Mesenchymal stem cell (in vitro differentiated cells and primary cell): Measurements from ENCODE around the gene FCSK.

Experiments
- DNase-seq: peaks from one replicate; pipeline ENCODE4 v3.0.0-alpha.2; 2013
- H2AFZ ChIP-seq: one replicate; pipeline ENCODE4 v1.6.1; 2013; ENCODE audit warnings: low read depth, mild to moderate bottlenecking, control low read depth, inconsistent platforms, low read length, moderate library complexity
- H2AK5ac ChIP-seq: 2 replicates; pipeline ENCODE4 v1.6.1; 2013; ENCODE audit warnings: low read length, moderate library complexity, mild to moderate bottlenecking, inconsistent platforms; ENCODE audit not compliant: severe bottlenecking
- H2BK120ac ChIP-seq: one replicate; pipeline ENCODE4 v1.6.1; 2013; ENCODE audit warnings: low read depth, mild to moderate bottlenecking, inconsistent platforms, low read length, moderate library complexity
- H2BK12ac ChIP-seq, 2 experiments: one replicate each; pipeline ENCODE4 v1.6.1; 2013; ENCODE audit warnings: inconsistent platforms in 2 of 2, low read length in 2 of 2, mild to moderate bottlenecking in 2 of 2, moderate library complexity in 2 of 2, control low read depth in 1 of 2
- H2BK15ac ChIP-seq: one replicate; pipeline ENCODE4 v1.6.1; 2013; ENCODE audit warnings: mild to moderate bottlenecking, low read depth, inconsistent platforms; ENCODE audit not compliant: poor library complexity, severe bottlenecking
- H2BK5ac ChIP-seq: 2 replicates; pipeline ENCODE4 v1.6.1; 2013; ENCODE audit warnings: low read depth, mild to moderate bottlenecking, low read length, control low read depth, inconsistent platforms; ENCODE audit not compliant: poor library complexity, severe bottlenecking
- H3K14ac ChIP-seq, 2 experiments: one replicate each; pipeline ENCODE4 v1.6.1; 2013; ENCODE audit warnings: inconsistent platforms in 2 of 2, low read length in 2 of 2, control low read depth in 1 of 2, mild to moderate bottlenecking in 1 of 2, moderate library complexity in 1 of 2
- H3K18ac ChIP-seq, 2 experiments: one replicate each; pipeline ENCODE4 v1.6.1; 2013; ENCODE audit warnings: inconsistent platforms in 2 of 2, low read length in 2 of 2, control low read depth in 1 of 2, low read depth in 1 of 2, mild to moderate bottlenecking in 1 of 2
- H3K23ac ChIP-seq, 2 experiments: one replicate each; pipeline ENCODE4 v1.6.1; 2013; ENCODE audit warnings: inconsistent platforms in 2 of 2, low read length in 2 of 2, mild to moderate bottlenecking in 2 of 2, moderate library complexity in 2 of 2, control low read depth in 1 of 2
- H3K27ac ChIP-seq: 2 replicates; pipeline ENCODE4 v1.5.1; 2013; ENCODE audit warnings: mild to moderate bottlenecking, moderate library complexity, low read length, control low read depth, inconsistent platforms; ENCODE audit not compliant: poor library complexity, severe bottlenecking
- H3K27me3 ChIP-seq, 2 experiments: 2 replicates each; pipeline versions ENCODE4 v1.6.1 to v1.7.0; 2013; ENCODE audit warnings: low read length in 2 of 2, mild to moderate bottlenecking in 2 of 2, moderate library complexity in 2 of 2, control low read depth in 1 of 2, inconsistent platforms in 1 of 2; ENCODE audit not compliant: control insufficient read depth in 1 of 2, insufficient read depth in 1 of 2
- H3K36me3 ChIP-seq, 2 experiments: 2 replicates each; pipeline versions ENCODE4 v1.6.1 to v1.7.0; 2013; ENCODE audit warnings: low read length in 2 of 2, control low read depth in 1 of 2, inconsistent platforms in 1 of 2, low read depth in 1 of 2, mild to moderate bottlenecking in 1 of 2; ENCODE audit not compliant: insufficient read depth in 2 of 2, control insufficient read depth in 1 of 2
- H3K4ac ChIP-seq, 2 experiments: one replicate each; pipeline ENCODE4 v1.6.1; 2013; ENCODE audit warnings: inconsistent platforms in 2 of 2, low read length in 2 of 2, mild to moderate bottlenecking in 2 of 2, moderate library complexity in 2 of 2, control low read depth in 1 of 2, low read depth in 1 of 2
- H3K4me1 ChIP-seq: 2 replicates; pipeline ENCODE4 v1.6.1; 2013; ENCODE audit warnings: low read depth, low read length, control low read depth; ENCODE audit not compliant: control insufficient read depth, insufficient read depth
- H3K4me2 ChIP-seq: 2 replicates; pipeline ENCODE4 v1.6.1; 2013; ENCODE audit warnings: low read length, mild to moderate bottlenecking, inconsistent platforms; ENCODE audit not compliant: poor library complexity, severe bottlenecking
- H3K4me3 ChIP-seq, 2 experiments: 2 replicates each; pipeline versions ENCODE4 v1.5.1 to v1.7.0; 2013; ENCODE audit warnings: low read length in 2 of 2, mild to moderate bottlenecking in 2 of 2, control low read depth in 1 of 2, low read depth in 1 of 2; ENCODE audit not compliant: insufficient read depth in 1 of 2
- H3K79me1 ChIP-seq: replicated peaks from 2 replicates; pipeline ENCODE4 v1.6.1; 2013; ENCODE audit warnings: mild to moderate bottlenecking, control low read depth, low read length, inconsistent platforms; ENCODE audit not compliant: poor library complexity, severe bottlenecking
- H3K9ac ChIP-seq: 2 replicates; pipeline ENCODE4 v1.7.0; 2013; ENCODE audit warnings: mild to moderate bottlenecking, low read length, moderate library complexity
- H3K9me3 ChIP-seq: 2 replicates; pipeline ENCODE4 v1.7.0; 2013; ENCODE audit warnings: mild to moderate bottlenecking, low read length; ENCODE audit not compliant: control insufficient read depth
- H4K8ac ChIP-seq: one replicate; pipeline ENCODE4 v1.6.1; 2013; ENCODE audit warnings: inconsistent platforms, mild to moderate bottlenecking, low read length, moderate library complexity
- H4K91ac ChIP-seq: one replicate; pipeline ENCODE4 v1.6.1; 2013; ENCODE audit warnings: mild to moderate bottlenecking, low read length, inconsistent platforms
- WGBS: methylation state at CpG from one replicate; pipeline ENCODE4 v1.1.7; 2013; ENCODE audit warnings: mixed read lengths; 5-methylcytosine and 5-hydroxymethylcytosine counted together

Gene FCSK

GRCh38 chr16:70418274-70418992 is 36.0 kb upstream of the FCSK start:
- H3K79me1 ChIP-seq: peaks cover 44% of the 10 kb centered on the region
- peak overlapping the region in 1 of 2 experiments; percentile 43 for H3K18ac ChIP-seq
- no peak overlapping the region for H2BK15ac ChIP-seq
- H3K9me3 ChIP-seq: no peaks in the 10 kb centered on the region
- H3K27ac ChIP-seq: no peak overlapping the region
- no peak overlapping the region for H2BK120ac ChIP-seq
- no peak overlapping the region for H2AFZ ChIP-seq
- H3K14ac ChIP-seq: no peak overlapping the region
- no peak overlapping the region for H3K4me2 ChIP-seq
- 86% methylated on average over 9 of the region's 13 CpGs for WGBS
- H3K9ac ChIP-seq: no peak overlapping the region
- no peak for DNase-seq
- peaks cover 58% of the 10 kb centered on the region for H3K4me1 ChIP-seq
- H2AK5ac ChIP-seq: no peak overlapping the region
- H4K91ac ChIP-seq: no peak overlapping the region
- H4K8ac ChIP-seq: peak overlapping the region; percentile 19
- no peak overlapping the region for H3K4ac ChIP-seq
- H3K4me3 ChIP-seq: no peak overlapping the region
- H3K23ac ChIP-seq: no peak overlapping the region
- no peaks in the 10 kb centered on the region for H3K27me3 ChIP-seq
- H2BK12ac ChIP-seq: no peak overlapping the region
- H2BK5ac ChIP-seq: no peak overlapping the region
- H3K36me3 ChIP-seq: peaks cover 3 to 33% of the 10 kb centered on the region in 2 experiments

DNA sequence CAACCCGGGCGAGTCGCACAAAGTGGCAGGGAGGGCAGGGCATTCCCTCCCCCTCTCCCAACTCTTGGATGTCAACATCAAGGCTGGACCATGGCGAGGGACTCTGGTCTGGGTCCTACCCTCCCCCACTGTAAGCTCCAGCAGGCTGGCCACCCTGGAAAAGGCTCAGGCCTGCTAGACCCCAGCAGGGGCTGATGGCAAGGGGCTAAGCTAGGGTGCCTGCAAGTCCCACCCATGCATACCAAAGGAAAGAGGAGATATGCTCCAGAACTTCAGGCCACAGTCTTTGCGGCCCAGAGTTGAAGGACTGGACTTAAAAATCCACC is 35.4 kb upstream of the FCSK start:
- Histone ChIP-seq H3K23ac (no peak overlapping the region), H3K9me3 (no peaks in the 10 kb centered on the region), H4K8ac (peak overlapping the region; percentile 19), H3K4ac (no peak overlapping the region), H3K18ac (no peak overlapping the region), H2BK5ac (no peak overlapping the region), H3K36me3 (peaks cover 3 to 33% of the 10 kb centered on the region in 2 experiments), H4K91ac (no peak overlapping the region), H2BK12ac (no peak overlapping the region), H3K9ac (no peak overlapping the region), H3K79me1 (peaks cover 44% of the 10 kb centered on the region), H2BK120ac (no peak overlapping the region), H3K4me1 (peaks cover 60% of the 10 kb centered on the region), H3K14ac (no peak overlapping the region), H2BK15ac (no peak overlapping the region), H3K4me3 (no peak overlapping the region), H3K4me2 (no peak overlapping the region), H3K27me3 (no peaks in the 10 kb centered on the region), H2AFZ (no peak overlapping the region), H2AK5ac (no peak overlapping the region), H3K27ac (no peak overlapping the region)
- WGBS: 86% methylated on average over 5 of the region's 5 CpGs
- no peak for DNase-seq

DNA sequence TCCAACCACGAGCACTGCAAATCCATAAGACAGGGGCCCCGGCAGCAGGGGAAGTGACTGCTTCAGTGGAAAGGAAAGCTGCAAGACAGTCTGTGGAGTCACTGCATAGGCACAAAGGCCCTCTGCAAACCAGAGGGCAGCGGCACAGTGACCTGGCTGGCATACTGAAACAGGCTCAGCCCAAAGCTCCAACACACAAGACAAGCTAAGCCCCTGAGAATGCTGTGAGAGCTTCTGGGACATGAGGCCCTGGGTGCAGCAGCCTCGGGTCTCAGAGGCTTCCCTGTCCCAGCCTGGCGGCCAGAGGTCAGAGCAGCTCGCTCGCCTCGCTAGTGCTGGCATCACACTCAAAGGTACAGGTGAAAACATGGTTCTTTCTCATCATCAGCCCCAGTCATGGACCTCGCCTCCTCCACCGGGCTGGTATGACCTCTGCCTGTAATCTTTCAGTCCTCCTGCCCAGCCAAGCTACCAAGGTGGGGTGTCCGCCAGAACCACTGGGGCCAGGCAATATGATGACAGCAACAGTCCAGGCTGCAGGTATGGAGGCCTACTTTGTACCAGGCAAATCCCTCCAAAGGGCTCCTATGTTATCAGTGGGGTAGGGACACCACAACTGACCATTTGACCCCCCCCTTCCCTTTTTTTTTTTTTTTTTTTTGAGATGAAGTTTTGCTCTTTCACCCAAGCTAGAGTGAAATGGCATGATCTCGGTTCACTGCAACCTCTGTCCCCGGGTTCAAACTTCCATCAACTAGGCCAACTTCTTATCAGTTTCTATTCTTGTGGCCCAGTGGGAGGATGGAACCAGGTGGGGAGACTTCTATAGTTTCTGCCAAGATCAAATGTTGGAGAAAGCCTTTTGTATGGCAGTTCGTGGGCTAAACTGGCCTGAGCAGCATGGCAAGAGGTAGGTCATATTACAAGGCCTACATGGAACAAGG is 34.7 kb upstream of the FCSK start:
- peaks cover 5 to 32% of the 10 kb centered on the region in 2 experiments for H3K36me3 ChIP-seq
- no peak overlapping the region for H3K9ac ChIP-seq
- WGBS: 88% methylated on average over 12 of the region's 14 CpGs
- peak overlapping the region; percentile 31 for H4K91ac ChIP-seq
- no peak overlapping the region for H2BK12ac ChIP-seq
- H2BK15ac ChIP-seq: no peak overlapping the region
- H2BK120ac ChIP-seq: no peak overlapping the region
- no peak overlapping the region for H2AK5ac ChIP-seq
- no peaks in the 10 kb centered on the region for H3K27me3 ChIP-seq
- H2BK5ac ChIP-seq: no peak overlapping the region
- H3K79me1 ChIP-seq: peaks cover 42% of the 10 kb centered on the region
- H3K4ac ChIP-seq: no peak overlapping the region
- no peak overlapping the region for H2AFZ ChIP-seq
- H3K27ac ChIP-seq: no peak overlapping the region
- H3K9me3 ChIP-seq: no peaks in the 10 kb centered on the region
- no peak for DNase-seq
- no peak overlapping the region for H3K4me2 ChIP-seq
- H3K23ac ChIP-seq: peak overlapping the region in 1 of 2 experiments; percentile 61
- no peak overlapping the region for H3K4me3 ChIP-seq
- H3K18ac ChIP-seq: peak overlapping the region in 1 of 2 experiments; percentile 58
- H4K8ac ChIP-seq: peak overlapping the region; percentile 5
- H3K4me1 ChIP-seq: peaks cover 57% of the 10 kb centered on the region
- peak overlapping the region in 1 of 2 experiments; percentile 61 for H3K14ac ChIP-seq

DNA sequence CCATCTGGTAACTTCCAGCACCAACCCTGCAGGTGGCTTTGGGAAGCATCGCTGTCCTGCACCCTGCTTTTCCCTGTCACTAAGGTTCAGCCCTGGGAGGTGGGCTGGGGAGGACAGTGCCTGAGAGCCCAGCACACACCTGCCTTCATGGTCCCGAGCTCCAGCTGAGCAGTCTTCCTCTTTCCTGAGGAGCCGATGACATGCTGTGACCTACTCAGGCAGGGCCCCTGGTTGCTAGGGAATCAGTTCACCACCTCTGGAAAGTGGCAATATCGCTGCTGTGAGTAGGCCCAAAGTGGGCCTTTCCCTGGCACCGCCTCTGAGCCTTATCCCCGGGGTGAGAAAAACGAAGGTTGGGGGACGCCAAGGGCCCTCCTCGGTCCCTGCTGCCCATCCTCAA is 33.4 kb upstream of the FCSK start:
- Histone ChIP-seq H3K9me3 (no peaks in the 10 kb centered on the region), H3K14ac (peak overlapping the region in 1 of 2 experiments; percentile 69), H3K27ac (no peak overlapping the region), H3K23ac (no peak overlapping the region), H3K4ac (no peak overlapping the region), H3K79me1 (peaks cover 47% of the 10 kb centered on the region), H2AFZ (no peak overlapping the region), H2BK12ac (peak overlapping the region in 1 of 2 experiments; percentile 25), H3K9ac (no peak overlapping the region), H2BK15ac (no peak overlapping the region), H3K4me3 (no peak overlapping the region), H3K27me3 (no peaks in the 10 kb centered on the region), H2BK5ac (no peak overlapping the region), H3K36me3 (peaks cover 8 to 40% of the 10 kb centered on the region in 2 experiments), H2BK120ac (no peak overlapping the region), H4K91ac (no peak overlapping the region), H3K4me2 (no peak overlapping the region), H3K4me1 (peaks cover 60% of the 10 kb centered on the region), H3K18ac (no peak overlapping the region), H4K8ac (no peak overlapping the region), H2AK5ac (no peak overlapping the region)
- no peak for DNase-seq
- 87% methylated on average over 9 of the region's 9 CpGs for WGBS
